Tracheal epithelial cell (primary cell): ENCODE data around the gene TRPV3. TPM values are rescaled to one million over a fixed set of nuclear protein-coding genes. Genes with fewer than 3 reads are reported as not detected.

Experiments
- total RNA-seq: library from RNA; depleted of rRNA; stranded (reverse); fragments of >200 nt; gene quantifications from 2 replicates; pipeline ENCODE4 v1.2.1, GENCODE V29; 2014

The TRPV3 gene
- total RNA-seq: 0.21 and 9.9 TPM in 2 replicates

GRCh38 chr17:3557768-3558583 lies at the start of gene TRPV3:
TSS of gene TRPV3 (minus strand) at chr17:3557812. CDS start at chr17:3554850, 2,962 bp downstream.

GRCh38 chr17:3475812-3476610 lies 81.6 kb downstream of the TRPV3 start, which contains the start of gene ASPA:
TSS of gene ASPA (plus strand) at chr17:3475997. CDS start at chr17:3476160, 163 bp downstream.

GRCh38 chr17:3471599-3471998 lies 86.0 kb downstream of the TRPV3 start, which contains the start of gene SPATA22:
TSS of gene SPATA22 (minus strand) at chr17:3471819. CDS start at chr17:3469325, 2,494 bp downstream.

Other genes starting within 250 kb of the TRPV3 start
- gene OR3A2, start 171.5 kb downstream of the TRPV3 start, total RNA-seq: not detected in 2 replicates
- gene OR1E1, start 159.4 kb downstream of the TRPV3 start, total RNA-seq: not detected in 2 replicates
- not detected in 2 replicates for gene OR3A3, start 146.4 kb downstream of the TRPV3 start, total RNA-seq
- not detected in 2 replicates for gene OR1E2, start 124.0 kb downstream of the TRPV3 start, total RNA-seq
- 0.24 TPM in 1 of 2 replicates, not detected in the other for gene SPATA22, start 86.0 kb downstream of the TRPV3 start, total RNA-seq
- gene ASPA, start 81.8 kb downstream of the TRPV3 start, total RNA-seq: not detected in 2 replicates
- gene TRPV1, start 51.6 kb upstream of the TRPV3 start, total RNA-seq: 0.72 and 1.3 TPM in 2 replicates
- 7.5 and 7.7 TPM in 2 replicates for gene SHPK, start 78.4 kb upstream of the TRPV3 start, total RNA-seq
- 16.4 and 28.7 TPM in 2 replicates for gene CTNS, start 78.9 kb upstream of the TRPV3 start, total RNA-seq
- 196 and 295 TPM in 2 replicates for gene TAX1BP3, start 110.8 kb upstream of the TRPV3 start, total RNA-seq
- gene EMC6, start 111.0 kb upstream of the TRPV3 start, total RNA-seq: 25.3 and 25.4 TPM in 2 replicates
- 2.1 and 3.6 TPM in 2 replicates for gene P2RX5, start 138.3 kb upstream of the TRPV3 start, total RNA-seq
- 0.43 and 2.2 TPM in 2 replicates for gene HASPIN, start 166.1 kb upstream of the TRPV3 start, total RNA-seq
- 4.6 and 10.0 TPM in 2 replicates for gene ITGAE, start 243.4 kb upstream of the TRPV3 start, total RNA-seq